Measurements from ENCODE around the gene PTF1A. TPM values are rescaled to one million over a fixed set of nuclear protein-coding genes. Genes with fewer than 3 reads are reported as not detected.

The PTF1A gene
- total and polyA plus RNA-seq, 10 donors: not detected

- Histone ChIP-seq H3K36me3 (no peaks in the 10 kb centered on the region), H3K27me3 (replicated peaks in 1 of 7) (peaks cover 12 to 92% (median 77%) of the 10 kb centered on the region in 7 donors), H3K4me1 (peaks cover 0 to 30% (median 21%) of the 10 kb centered on the region in 6 donors), H3K9me3 (no peaks in the 10 kb centered on the region), H3K4me3 (peak overlapping the region in 2 of 8 donors; percentile 13 to 19), H3K27ac (no peak overlapping the region)
- intact Hi-C loops (cut with DNase I; ENCODE audit: low total_unique reads): no loop called here
- 3 to 8% (median 6%) methylated on average over 31 to 88 of the region's 88 CpGs for WGBS, 5 donors
- TF ChIP-seq POLR2A (IDR thresholded peaks at IDR 0.05): no peak
- no peak for TF ChIP-seq CTCF (IDR thresholded peaks at IDR 0.05 in 8 of 11, conservative IDR thresholded peaks at IDR 0.05 in 3 of 11)
- TF ChIP-seq POLR2AphosphoS5 (IDR thresholded peaks at IDR 0.05): no peak
- DNase-seq: no peak
These were observed 17.8 kb upstream of the PTF1A start for GRCh38 chr10:23174074-23174976.

GRCh38 chr10:23174977-23175512 is 17.1 kb upstream of the PTF1A start:
- 13 to 20% (median 17%) methylated on average over 11 to 14 of the region's 14 CpGs for WGBS, 5 donors
- TF ChIP-seq POLR2AphosphoS5 (IDR thresholded peaks at IDR 0.05) (no peak), POLR2A (IDR thresholded peaks at IDR 0.05) (no peak), CTCF (IDR thresholded peaks at IDR 0.05 in 8 of 11, conservative IDR thresholded peaks at IDR 0.05 in 3 of 11) (no peak)
- Histone ChIP-seq H3K36me3 (no peaks in the 10 kb centered on the region), H3K27ac (no peak overlapping the region), H3K27me3 (replicated peaks in 1 of 7) (peaks cover 12 to 95% (median 73%) of the 10 kb centered on the region in 7 donors), H3K4me3 (no peak overlapping the region), H3K9me3 (no peaks in the 10 kb centered on the region), H3K4me1 (peaks cover 0 to 30% (median 21%) of the 10 kb centered on the region in 6 donors)
- no peak for DNase-seq
- intact Hi-C loops (cut with DNase I; ENCODE audit: low total_unique reads): no loop called here

- Histone ChIP-seq H3K27me3 (replicated peaks in 1 of 7) (peaks cover 0 to 87% (median 16%) of the 10 kb centered on the region in 7 donors), H3K9me3 (no peaks in the 10 kb centered on the region), H3K4me1 (peaks cover 0 to 6% (median 0%) of the 10 kb centered on the region in 6 donors), H3K27ac (no peak overlapping the region), H3K4me3 (no peak overlapping the region), H3K36me3 (no peaks in the 10 kb centered on the region)
- no peak for DNase-seq
- 56 to 67% (median 67%) methylated on average over 7 of the region's 7 CpGs for whole genome bisulfite sequencing, 5 donors
- intact Hi-C loops (cut with DNase I; ENCODE audit: low total_unique reads): no loop called here
- no peak for TF ChIP-seq CTCF (IDR thresholded peaks at IDR 0.05 in 8 of 11, conservative IDR thresholded peaks at IDR 0.05 in 3 of 11)
- no peak for TF ChIP-seq POLR2AphosphoS5 (IDR thresholded peaks at IDR 0.05)
- no peak for TF ChIP-seq POLR2A (IDR thresholded peaks at IDR 0.05)
These were observed 5.9 kb upstream of the PTF1A start for GRCh38 chr10:23186178-23186577.

GRCh38 chr10:23186697-23187096 is 5.4 kb upstream of the PTF1A start:
- TF ChIP-seq POLR2AphosphoS5 (IDR thresholded peaks at IDR 0.05): no peak
- TF ChIP-seq CTCF (IDR thresholded peaks at IDR 0.05 in 8 of 11, conservative IDR thresholded peaks at IDR 0.05 in 3 of 11): no peak
- no peak for TF ChIP-seq POLR2A (IDR thresholded peaks at IDR 0.05)

More at GRCh38 chr10:23186697-23187096, 5.4 kb upstream of the PTF1A start:
- H3K9me3 ChIP-seq: no peaks in the 10 kb centered on the region
- no peak overlapping the region for H3K27ac ChIP-seq
- DNase-seq: no peak
- H3K27me3 ChIP-seq (replicated peaks in 1 of 7): peaks cover 0 to 92% (median 21%) of the 10 kb centered on the region in 7 donors
- H3K4me3 ChIP-seq: no peak overlapping the region
- WGBS, 5 donors: 25 to 32% (median 31%) methylated on average over 5 of the region's 5 CpGs
- intact Hi-C loops (cut with DNase I; ENCODE audit: low total_unique reads): no loop called here
- H3K4me1 ChIP-seq: peaks cover 0 to 11% (median 2%) of the 10 kb centered on the region in 6 donors
- no peaks in the 10 kb centered on the region for H3K36me3 ChIP-seq

Measured in spleen (tissue), 11 donors.